ENCODE data around the gene COQ3. TPM values are rescaled to one million over a fixed set of nuclear protein-coding genes. Genes with fewer than 3 reads are reported as not detected.

The COQ3 gene
- total RNA-seq: 2.7 and 6.3 TPM in 2 replicates

GRCh38 chr6:99393698-99394531 lies at the start of gene COQ3:
Gene COQ3 (minus strand): TSS chr6:99394195. CDS start chr6:99394179, 16 bp downstream.

GRCh38 chr6:99424761-99425646 lies 31.0 kb upstream of the COQ3 start, which contains the start of gene PNISR:
Gene PNISR (minus strand): TSS chr6:99425308. CDS start chr6:99414659, 10,649 bp downstream.

GRCh38 chr6:99349171-99350141 lies 44.5 kb downstream of the COQ3 start, which contains the start of gene FAXC:
Gene FAXC (minus strand): TSS chr6:99349674. CDS start chr6:99349372, 302 bp downstream.

Other genes starting within 250 kb of the COQ3 start
- gene FAXC, start 44.5 kb downstream of the COQ3 start, total RNA-seq: 0.26 and 0.58 TPM in 2 replicates
- gene PNISR, start 31.1 kb upstream of the COQ3 start, total RNA-seq: 33.5 and 70.1 TPM in 2 replicates
- gene USP45, start 121.2 kb upstream of the COQ3 start, total RNA-seq: 7.1 and 8.9 TPM in 2 replicates
- 38.1 and 45.0 TPM in 2 replicates for gene CCNC, start 174.5 kb upstream of the COQ3 start, total RNA-seq
- gene PRDM13, start 212.6 kb upstream of the COQ3 start, total RNA-seq: not detected in 2 replicates